Measurements from ENCODE around the gene CERS6. TPM values are rescaled to one million over a fixed set of nuclear protein-coding genes. Genes with fewer than 3 reads are reported as not detected.

CERS6 gene
- polyA plus RNA-seq, 1 donor from 2014 or later, result 59.3 TPM

DNA sequence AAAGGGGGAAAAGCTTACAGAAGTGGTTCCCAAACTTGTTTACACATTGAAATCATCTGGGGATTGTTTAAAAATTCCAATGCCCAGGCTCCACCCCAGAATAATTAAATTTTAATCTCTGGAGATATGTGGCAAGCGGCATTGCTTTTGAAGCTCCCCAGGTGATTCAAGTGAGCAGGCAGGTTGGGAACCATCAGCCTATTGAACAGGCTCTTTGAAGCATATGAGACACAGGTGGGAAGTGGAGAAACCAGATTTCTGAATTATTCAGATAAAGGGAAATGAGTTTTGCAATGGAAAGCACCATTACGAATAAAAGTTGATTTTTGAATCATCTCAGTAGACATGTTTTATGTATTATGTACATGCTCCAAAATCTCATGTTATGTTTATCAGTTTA is 288.8 kb downstream of the CERS6 start:
- Histone ChIP-seq H3K4me3 (ENCODE audit: low read length) (no peak overlapping the region), H3K9me3 (ENCODE audit: low read length) (no peaks in the 10 kb centered on the region), H3K4me2 (ENCODE audit: low read length) (no peak overlapping the region), H3F3A (ENCODE audit: insufficient read depth, low read length, poor library complexity, severe bottlenecking) (no peaks in the 10 kb centered on the region), H3K9me2 (ENCODE audit: insufficient read depth, low read length) (no peaks in the 10 kb centered on the region), H4K20me1 (ENCODE audit: insufficient read depth) (no peaks in the 10 kb centered on the region), H3K9ac (ENCODE audit: low read length) (no peak overlapping the region), H3K36me3 (ENCODE audit: insufficient read depth, low read length) (no peaks in the 10 kb centered on the region), H3K79me2 (replicated peaks; ENCODE audit: insufficient read depth, low read length) (no peaks in the 10 kb centered on the region), H3K27me3 (ENCODE audit: insufficient read depth, low read depth, low read length) (no peaks in the 10 kb centered on the region), H2AFZ (ENCODE audit: low read depth, low read length) (no peak overlapping the region), H3K27ac (ENCODE audit: low read length) (no peak overlapping the region)
- no peak for TF ChIP-seq EZH2 (IDR thresholded peaks at IDR 0.05; ENCODE audit: borderline replicate concordance, insufficient read depth, low read length, poor library complexity, severe bottlenecking)
- TF ChIP-seq POLR2AphosphoS5 (IDR thresholded peaks at IDR 0.05), result no peak
- no peak for TF ChIP-seq MXI1 (conservative IDR thresholded peaks at IDR 0.05; ENCODE audit: poor library complexity, severe bottlenecking)
- TF ChIP-seq EP300 (conservative IDR thresholded peaks at IDR 0.05; ENCODE audit: poor library complexity, severe bottlenecking), result no peak
- no peak for TF ChIP-seq TAF1 (IDR thresholded peaks at IDR 0.05; ENCODE audit: low read depth)
- TF ChIP-seq SMC3 (conservative IDR thresholded peaks at IDR 0.05; ENCODE audit: poor library complexity), result no peak
- no peak for TF ChIP-seq RAD21 (conservative IDR thresholded peaks at IDR 0.05)
- TF ChIP-seq CTCF (IDR thresholded peaks at IDR 0.05; ENCODE audit: poor library complexity, severe bottlenecking), result no peak
- TF ChIP-seq, protein P1, sequence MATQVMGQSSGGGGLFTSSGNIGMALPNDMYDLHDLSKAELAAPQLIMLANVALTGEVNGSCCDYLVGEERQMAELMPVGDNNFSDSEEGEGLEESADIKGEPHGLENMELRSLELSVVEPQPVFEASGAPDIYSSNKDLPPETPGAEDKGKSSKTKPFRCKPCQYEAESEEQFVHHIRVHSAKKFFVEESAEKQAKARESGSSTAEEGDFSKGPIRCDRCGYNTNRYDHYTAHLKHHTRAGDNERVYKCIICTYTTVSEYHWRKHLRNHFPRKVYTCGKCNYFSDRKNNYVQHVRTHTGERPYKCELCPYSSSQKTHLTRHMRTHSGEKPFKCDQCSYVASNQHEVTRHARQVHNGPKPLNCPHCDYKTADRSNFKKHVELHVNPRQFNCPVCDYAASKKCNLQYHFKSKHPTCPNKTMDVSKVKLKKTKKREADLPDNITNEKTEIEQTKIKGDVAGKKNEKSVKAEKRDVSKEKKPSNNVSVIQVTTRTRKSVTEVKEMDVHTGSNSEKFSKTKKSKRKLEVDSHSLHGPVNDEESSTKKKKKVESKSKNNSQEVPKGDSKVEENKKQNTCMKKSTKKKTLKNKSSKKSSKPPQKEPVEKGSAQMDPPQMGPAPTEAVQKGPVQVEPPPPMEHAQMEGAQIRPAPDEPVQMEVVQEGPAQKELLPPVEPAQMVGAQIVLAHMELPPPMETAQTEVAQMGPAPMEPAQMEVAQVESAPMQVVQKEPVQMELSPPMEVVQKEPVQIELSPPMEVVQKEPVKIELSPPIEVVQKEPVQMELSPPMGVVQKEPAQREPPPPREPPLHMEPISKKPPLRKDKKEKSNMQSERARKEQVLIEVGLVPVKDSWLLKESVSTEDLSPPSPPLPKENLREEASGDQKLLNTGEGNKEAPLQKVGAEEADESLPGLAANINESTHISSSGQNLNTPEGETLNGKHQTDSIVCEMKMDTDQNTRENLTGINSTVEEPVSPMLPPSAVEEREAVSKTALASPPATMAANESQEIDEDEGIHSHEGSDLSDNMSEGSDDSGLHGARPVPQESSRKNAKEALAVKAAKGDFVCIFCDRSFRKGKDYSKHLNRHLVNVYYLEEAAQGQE (IDR thresholded peaks at IDR 0.05; ENCODE audit: borderline replicate concordance), result no peak

DNA sequence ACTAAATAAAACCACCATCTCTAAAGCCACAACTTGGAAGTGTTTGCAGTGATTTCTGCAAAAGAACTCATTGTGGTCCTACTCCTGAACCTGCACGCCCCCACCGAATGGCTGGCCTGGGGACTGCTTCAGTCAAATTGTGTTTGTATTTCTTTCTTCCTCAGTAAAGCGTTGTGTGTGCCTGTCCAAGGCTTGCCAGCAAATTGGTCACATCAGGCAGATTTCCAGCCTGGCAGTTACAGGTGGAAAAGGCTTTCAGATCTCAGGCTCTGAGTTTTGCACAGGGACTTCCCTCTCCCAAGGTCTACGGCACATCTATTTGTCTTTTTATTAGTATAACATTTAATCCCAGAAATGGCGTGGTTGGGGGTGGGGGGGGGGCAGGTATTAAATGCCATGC is 292.4 kb downstream of the CERS6 start:
- no peaks in the 10 kb centered on the region for H3K36me3 ChIP-seq (ENCODE audit: insufficient read depth, low read length)
- no peak overlapping the region for H3K4me2 ChIP-seq (ENCODE audit: low read length)
- H3F3A ChIP-seq (ENCODE audit: insufficient read depth, low read length, poor library complexity, severe bottlenecking), result no peaks in the 10 kb centered on the region
- TF ChIP-seq POLR2AphosphoS5 (IDR thresholded peaks at IDR 0.05) (no peak), TAF1 (IDR thresholded peaks at IDR 0.05; ENCODE audit: low read depth) (no peak), EP300 (conservative IDR thresholded peaks at IDR 0.05; ENCODE audit: poor library complexity, severe bottlenecking) (no peak)
- TF ChIP-seq, protein P1 (IDR thresholded peaks at IDR 0.05; ENCODE audit: borderline replicate concordance), result no peak
- no peak overlapping the region for H2AFZ ChIP-seq (ENCODE audit: low read depth, low read length)
- no peak overlapping the region for H3K27ac ChIP-seq (ENCODE audit: low read length)
- no peaks in the 10 kb centered on the region for H3K9me3 ChIP-seq (ENCODE audit: low read length)
- H4K20me1 ChIP-seq (ENCODE audit: insufficient read depth), result no peaks in the 10 kb centered on the region
- H3K9me2 ChIP-seq (ENCODE audit: insufficient read depth, low read length), result no peaks in the 10 kb centered on the region
- no peak overlapping the region for H3K9ac ChIP-seq (ENCODE audit: low read length)
- H3K79me2 ChIP-seq (replicated peaks; ENCODE audit: insufficient read depth, low read length), result no peaks in the 10 kb centered on the region
- H3K4me3 ChIP-seq (ENCODE audit: low read length), result no peak overlapping the region
- H3K27me3 ChIP-seq (ENCODE audit: insufficient read depth, low read depth, low read length), result no peaks in the 10 kb centered on the region
